Heart right ventricle (tissue), 16 donors: Measurements from ENCODE around the gene RASGRP4. TPM values are rescaled to one million over a fixed set of nuclear protein-coding genes. Genes with fewer than 3 reads are reported as not detected.

Source experiments
- ATAC-seq, 8 donors: fragments of 200-7000 bp; cut with Tn5 transposase; one replicate each; pipeline ENCODE4 v1.9.1; 2020; ENCODE audit warnings: mild to moderate bottlenecking in 8 of 8, moderate library complexity in 8 of 8, moderate number of reproducible peaks in 1 of 8
- DNase-seq, 2 donors: peaks; one replicate each; pipeline ENCODE4 v3.0.0-alpha.2; 2020
- H3K27ac ChIP-seq, 10 donors: fragments of 200-600 bp; sonication (generic) in 2 of 10; one replicate each; pipeline versions ENCODE4 v1.5.0 to v1.8.0; 2020 to 2022; ENCODE audit warnings: mild to moderate bottlenecking in 3 of 10
- H3K27me3 ChIP-seq, 7 donors: fragments of 200-600 bp; one replicate each; pipeline ENCODE4 v1.8.0; 2021 to 2022; ENCODE audit warnings: mild to moderate bottlenecking in 2 of 7
- H3K36me3 ChIP-seq, 9 donors: fragments of 200-600 bp; sonication (generic) in 1 of 9; one replicate each; pipeline versions ENCODE4 v1.5.0 to v1.8.0; 2020 to 2022; ENCODE audit warnings: mild to moderate bottlenecking in 2 of 9
- H3K4me1 ChIP-seq, 9 donors: fragments of 200-600 bp; sonication (generic) in 1 of 9; one replicate each; pipeline versions ENCODE4 v1.5.0 to v1.8.0; 2020 to 2022; ENCODE audit warnings: mild to moderate bottlenecking in 4 of 9
- H3K4me3 ChIP-seq, 10 donors: fragments of 200-600 bp; sonication (generic) in 2 of 10; one replicate each; pipeline versions ENCODE4 v1.5.0 to v1.8.0; 2020 to 2022; ENCODE audit warnings: mild to moderate bottlenecking in 7 of 10, moderate library complexity in 2 of 10
- H3K9me3 ChIP-seq, 11 donors: fragments of 200-600 bp in 10 of 11; sonication (generic) in 2 of 11; one replicate each; pipeline versions ENCODE4 v1.5.0 to v1.8.0; 2013 to 2022; ENCODE audit warnings: mild to moderate bottlenecking in 2 of 11, control low read depth in 1 of 11, moderate library complexity in 1 of 11
- CTCF ChIP-seq, 9 donors: fragments of 200-600 bp; sonication (generic) in 2 of 9; IDR thresholded peaks; one replicate each; pipeline versions ENCODE4 v1.5.0 to v1.8.0; 2021 to 2022; ENCODE audit warnings: antibody characterized with exemption in 9 of 9, mild to moderate bottlenecking in 5 of 9, moderate library complexity in 1 of 9
- WGBS, 2 donors: extraction: QIAGEN DNeasy Blood & Tissue Kit; methylation state at CpG; one replicate each; pipeline ENCODE4 v1.1.7; 2013; ENCODE audit warnings: inconsistent platforms in 1 of 2; 5-methylcytosine and 5-hydroxymethylcytosine counted together
- intact Hi-C, 10 donors: fragments of 100-400 bp; cut with DNase I; formaldehyde crosslinking; loops; one replicate each; pipeline versions ENCODE4 v1.11.1 to v1.14.2; 2022
- polyA plus RNA-seq, 2 donors: library from polyadenylated mRNA; stranded (reverse); fragments of 200-250 nt; gene quantifications; one replicate each; pipeline ENCODE4 v1.2.3, GENCODE V29; 2013
- total RNA-seq, 10 donors: library from RNA; stranded (reverse); fragmentation: NEBNext Ultra II Directional in 3 of 10; extraction: Animal tissue kit (Norgen Biotek cat#: 25700) in 3 of 10; gene quantifications; one replicate each; pipeline versions ENCODE4 v1.2.1 to v1.2.4, GENCODE V29; 2021 to 2023
- donor health status: Arrhythmogenic right ventricular cardiomyopathy.
- donor health status: ischemic (EF 13 %, LVEDD 7.1; RV severe dilation, severe dysfunction).
- donor health status: healthy with polysubstance abuse.
- donor health status: DM: no; HTN: yes; CAD: no.
- donor health status: DM: no; HTN: no; CAD: no.
- donor health status: ischemic (EF 25% LVEDD 6.9; RV normal size, moderate dysfunction).
- donor health status: ischemic (EF 25% LVEDD 5.7; RV mildly dilated, moderate dysfunction).
- donor health status: healthy.
- donor health status: DM: yes; HTN: yes; CAD: no.
- donor health status: Ischemic cardiomyopathy.
- donor health status: ischemic (EF 35%, LVEDD 5.7; RV mildly dilated, moderate dysfunction).
- donor health status: nonischemic (EF 11% LVEDD 7.7; RV severe dilation, severe dysfunction).
- donor health status: DM: yes; HTN: yes; CAD: no.
- donor health status: PGD.
- donor health status: ischemic (EF 29% LVEDD 5.4; RV normal size, mild dysfunction).
- donor health status: nonischemic (EF 23%, LVEDD 6.1; RV moderate dilation, normal function).

The RASGRP4 gene
- total and polyA plus RNA-seq, 12 donors, result 0.42 to 3.5 (median 0.91) TPM

- TF ChIP-seq CTCF (IDR thresholded peaks at IDR 0.05), result no peak
- no peak for ATAC-seq
- H3K9me3 ChIP-seq, result no peaks in the 10 kb centered on the region
- WGBS, 2 donors, result 84 to 93% methylated on average over 7 of the region's 7 CpGs
- no peak overlapping the region for H3K27ac ChIP-seq
- peaks cover 0 to 15% (median 0%) of the 10 kb centered on the region in 9 donors for H3K36me3 ChIP-seq
- peaks cover 0 to 58% (median 28%) of the 10 kb centered on the region in 7 donors for H3K27me3 ChIP-seq
- H3K4me3 ChIP-seq, result no peak overlapping the region
- peaks cover 0 to 23% (median 11%) of the 10 kb centered on the region in 9 donors for H3K4me1 ChIP-seq
- intact Hi-C loops, result no loop called here
- no peak for DNase-seq
Observed at GRCh38 chr19:38422438-38422837, 3.6 kb downstream of the RASGRP4 start.

DNA sequence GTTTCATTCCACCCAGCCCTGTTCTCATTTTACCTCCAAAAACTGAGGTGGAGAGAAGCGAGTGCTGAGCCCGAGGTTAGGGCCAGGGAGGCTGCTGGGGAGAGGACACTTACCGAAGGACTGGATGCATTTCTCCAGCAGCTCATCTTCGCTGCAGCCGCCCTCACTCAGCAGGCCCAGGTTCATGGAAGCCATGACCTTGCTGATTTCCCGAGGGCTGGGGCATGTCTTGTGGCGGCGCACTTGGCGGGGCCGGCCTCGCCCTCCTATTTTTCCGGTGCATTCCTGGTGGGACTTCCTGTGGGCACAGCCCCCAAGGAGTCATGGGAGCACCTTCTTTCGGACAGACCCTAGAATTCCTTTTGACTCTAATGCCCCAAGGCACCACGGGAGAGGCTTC lies 4.2 kb downstream of the RASGRP4 start:
- no peak for DNase-seq
- Histone ChIP-seq H3K36me3 (peaks cover 0 to 15% (median 0%) of the 10 kb centered on the region in 9 donors), H3K4me3 (no peak overlapping the region), H3K27ac (no peak overlapping the region), H3K4me1 (peaks cover 0 to 26% (median 11%) of the 10 kb centered on the region in 9 donors), H3K9me3 (no peaks in the 10 kb centered on the region), H3K27me3 (peaks cover 0 to 55% (median 28%) of the 10 kb centered on the region in 7 donors)
- ATAC-seq, result no peak
- no peak for TF ChIP-seq CTCF (IDR thresholded peaks at IDR 0.05)
- WGBS, 2 donors, result 74 to 77% methylated on average over 14 of the region's 14 CpGs
- intact Hi-C loops, result no loop called here

DNA sequence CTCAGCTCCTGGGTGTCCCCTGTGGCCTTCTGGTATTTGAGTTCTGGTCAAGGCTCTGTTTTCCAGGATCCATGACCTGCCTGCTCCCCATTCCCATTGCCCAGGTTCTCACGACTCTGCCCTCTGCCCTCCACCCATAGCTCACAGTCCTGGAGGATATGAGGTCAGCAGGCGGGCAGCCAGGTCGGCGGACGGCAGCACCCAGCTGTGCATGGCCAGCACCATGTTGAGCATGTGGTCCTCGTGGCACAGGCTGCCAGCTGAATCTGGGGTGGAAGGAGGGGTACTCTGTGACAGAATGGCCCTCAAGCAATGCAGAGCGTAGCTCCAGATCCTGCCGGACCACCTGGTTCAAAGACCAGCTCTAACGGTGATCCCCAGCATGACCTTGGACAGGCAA lies 5.1 kb downstream of the RASGRP4 start:
- no peak for ATAC-seq
- no peak for TF ChIP-seq CTCF (IDR thresholded peaks at IDR 0.05)

DNA sequence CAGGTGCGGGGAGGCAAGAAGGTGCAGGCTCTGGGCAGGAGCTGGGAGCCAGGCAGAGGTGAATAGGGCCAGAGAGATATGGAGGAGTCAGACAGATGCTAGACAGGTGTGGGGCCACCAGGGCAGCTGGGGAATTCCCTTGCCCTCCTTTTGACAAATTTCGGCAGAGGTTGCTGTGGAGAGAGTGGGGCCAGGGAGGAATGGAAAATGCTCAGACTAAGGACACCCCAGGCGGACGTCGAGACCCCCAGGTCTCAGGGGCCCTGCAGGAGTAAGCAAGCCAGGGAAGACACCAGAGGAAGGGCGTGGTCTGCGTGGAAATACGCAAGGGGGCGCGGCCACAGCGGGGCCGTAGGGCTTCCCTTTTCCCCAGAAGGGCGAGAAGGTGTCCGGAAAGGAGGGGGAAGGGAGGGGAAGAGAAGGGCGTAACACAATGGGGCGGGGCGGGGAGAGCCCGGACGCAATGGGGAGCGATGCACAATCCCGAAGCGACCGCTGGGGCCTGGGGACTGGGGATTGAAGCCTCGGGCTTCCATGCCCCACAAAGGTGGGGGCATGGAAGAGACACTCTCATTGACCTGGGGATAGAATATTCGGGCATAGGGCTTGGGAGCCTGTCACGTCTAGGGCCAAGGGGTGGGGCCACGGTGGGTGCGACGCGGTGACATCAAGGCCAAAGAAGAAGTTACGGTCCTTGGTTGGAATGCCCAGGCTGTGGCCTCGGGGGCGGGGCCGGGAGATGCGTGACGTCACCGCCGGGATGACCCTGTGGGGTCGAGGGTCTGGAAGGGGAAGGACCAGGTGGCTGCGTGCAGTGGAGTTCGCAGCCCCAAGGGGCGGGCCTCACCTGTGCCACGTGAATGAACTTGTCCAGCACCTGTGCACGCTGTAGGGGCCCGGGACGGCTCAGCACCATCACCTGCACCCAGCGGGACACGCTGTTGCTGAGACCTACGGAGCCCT lies 8.2 kb downstream of the RASGRP4 start:
- Histone ChIP-seq H3K4me1 (peaks cover 0 to 15% (median 11%) of the 10 kb centered on the region in 9 donors), H3K27me3 (peaks cover 0 to 31% (median 14%) of the 10 kb centered on the region in 7 donors), H3K36me3 (peaks cover 0 to 25% (median 0%) of the 10 kb centered on the region in 9 donors), H3K9me3 (no peaks in the 10 kb centered on the region), H3K27ac (peak overlapping the region in 2 of 10 donors; percentile 58 to 85), H3K4me3 (peak overlapping the region in 9 of 10 donors; percentile 21 to 52 (median 45))
- DNase-seq (peak; percentile 60 to 67), ATAC-seq (peak; percentile 72 to 92 (median 87))
- no peak for TF ChIP-seq CTCF (IDR thresholded peaks at IDR 0.05)
- WGBS, 2 donors, result 7 to 8% methylated on average over 48 to 49 of the region's 49 CpGs
- intact Hi-C loops, result no loop called here

More for the DNA sequence above, 5.1 kb downstream of the RASGRP4 start:
- Histone ChIP-seq H3K27ac (no peak overlapping the region), H3K4me3 (no peak overlapping the region), H3K27me3 (peaks cover 0 to 50% (median 27%) of the 10 kb centered on the region in 7 donors), H3K9me3 (no peaks in the 10 kb centered on the region), H3K4me1 (peaks cover 0 to 25% (median 11%) of the 10 kb centered on the region in 9 donors), H3K36me3 (peaks cover 0 to 15% (median 0%) of the 10 kb centered on the region in 9 donors)
- WGBS, 2 donors, result 85 to 86% methylated on average over 9 of the region's 9 CpGs
- intact Hi-C loops, result no loop called here
- DNase-seq, result no peak
